HG03064 (cell line): ENCODE data around the gene FAM89A.
"Not testable (repeated sequence)": the region's sequence is repeated elsewhere in the genome, so short reads cannot be mapped to it uniquely, and the experiment has no call there.

Experiments used
- ATAC-seq: cut with Tn5 transposase; IDR thresholded peaks from one replicate; pipeline ENCODE4 v1.9.1; 2021; ENCODE audit warnings: low read depth; ENCODE audit not compliant: unreplicated experiment

FAM89A gene

GRCh38 chr1:231058416-231059109 is 18.5 kb upstream of the FAM89A start:
- ATAC-seq, result no peak

- no peak for ATAC-seq
These were observed 17.4 kb upstream of the FAM89A start for GRCh38 chr1:231057410-231057809.

GRCh38 chr1:231055271-231055670 is 15.2 kb upstream of the FAM89A start:
- no peak for ATAC-seq

- no peak for ATAC-seq
These were observed 13.6 kb upstream of the FAM89A start for GRCh38 chr1:231053493-231054162.

- no peak for ATAC-seq
These were observed 12.7 kb upstream of the FAM89A start for GRCh38 chr1:231052777-231053176.

- not testable (repeated sequence) for ATAC-seq
These were observed 10.9 kb upstream of the FAM89A start for GRCh38 chr1:231050932-231051331.

GRCh38 chr1:231050395-231050794 is 10.3 kb upstream of the FAM89A start:
- ATAC-seq, result no peak

GRCh38 chr1:231049121-231049979 is 9.3 kb upstream of the FAM89A start:
- no peak for ATAC-seq

GRCh38 chr1:231048419-231048818 is 8.4 kb upstream of the FAM89A start:
- ATAC-seq, result not testable (repeated sequence)

GRCh38 chr1:231047529-231047928 is 7.5 kb upstream of the FAM89A start:
- ATAC-seq, result not testable (repeated sequence)

- no peak for ATAC-seq
These were observed 6.8 kb upstream of the FAM89A start for GRCh38 chr1:231046730-231047395.

- ATAC-seq, result not testable (repeated sequence)
These were observed 6.1 kb upstream of the FAM89A start for GRCh38 chr1:231045921-231046729.

GRCh38 chr1:231045286-231045685 is 5.2 kb upstream of the FAM89A start:
- no peak for ATAC-seq

- no peak for ATAC-seq
These were observed 4.5 kb upstream of the FAM89A start for GRCh38 chr1:231044588-231044987.

- no peak for ATAC-seq
These were observed 1.7 kb upstream of the FAM89A start for GRCh38 chr1:231041719-231042261.

GRCh38 chr1:231040800-231041718 is 1.0 kb upstream of the FAM89A start:
- no peak for ATAC-seq

GRCh38 chr1:231039161-231040018 is 664 bp downstream of the FAM89A start:
- ATAC-seq, result no peak
